Astrocyte of the spinal cord (primary cell): ENCODE data around the gene FKBP4.

ENCODE experiments used
- DNase-seq: peaks from one replicate; pipeline ENCODE4 v3.0.0; 2011; ENCODE audit warnings: low read depth, low spot score
- H3K4me3 ChIP-seq: 2 replicates; pipeline ENCODE4 v1.5.1; 2011; ENCODE audit warnings: low read depth, mild to moderate bottlenecking, low read length, moderate library complexity
- in situ Hi-C: cut with HindIII; loops from 2 replicates; pipeline ENCODE4 v1.10.0; 2017; ENCODE audit warnings: low sequenced_read_pairs
- TF ChIP-seq, protein P1 (sequence below): IDR thresholded peaks from 2 replicates; pipeline ENCODE4 v1.5.1; 2012; ENCODE audit warnings: low read depth, mild to moderate bottlenecking, low read length, inconsistent platforms

Gene FKBP4

DNA sequence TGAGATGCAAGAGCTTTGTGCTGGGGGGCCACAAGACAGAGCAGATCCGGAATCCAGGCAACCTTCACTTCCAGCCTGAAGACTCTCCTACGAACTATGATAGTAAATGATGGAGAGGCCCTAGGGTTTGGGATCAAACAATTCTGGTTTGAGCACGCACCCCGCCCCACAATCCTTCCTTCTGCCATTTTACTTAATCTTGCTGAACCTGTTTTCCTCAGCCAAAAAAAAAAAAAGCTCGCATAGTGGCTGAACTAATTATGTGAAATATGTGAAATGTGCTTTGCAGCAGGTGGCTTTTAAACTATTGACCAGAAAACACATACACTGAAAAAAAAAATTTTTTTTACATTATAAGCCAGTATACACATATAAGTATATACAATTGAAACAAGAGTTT lies 17.0 kb downstream of the FKBP4 start:
- in situ Hi-C loops = no loop called here

DNA sequence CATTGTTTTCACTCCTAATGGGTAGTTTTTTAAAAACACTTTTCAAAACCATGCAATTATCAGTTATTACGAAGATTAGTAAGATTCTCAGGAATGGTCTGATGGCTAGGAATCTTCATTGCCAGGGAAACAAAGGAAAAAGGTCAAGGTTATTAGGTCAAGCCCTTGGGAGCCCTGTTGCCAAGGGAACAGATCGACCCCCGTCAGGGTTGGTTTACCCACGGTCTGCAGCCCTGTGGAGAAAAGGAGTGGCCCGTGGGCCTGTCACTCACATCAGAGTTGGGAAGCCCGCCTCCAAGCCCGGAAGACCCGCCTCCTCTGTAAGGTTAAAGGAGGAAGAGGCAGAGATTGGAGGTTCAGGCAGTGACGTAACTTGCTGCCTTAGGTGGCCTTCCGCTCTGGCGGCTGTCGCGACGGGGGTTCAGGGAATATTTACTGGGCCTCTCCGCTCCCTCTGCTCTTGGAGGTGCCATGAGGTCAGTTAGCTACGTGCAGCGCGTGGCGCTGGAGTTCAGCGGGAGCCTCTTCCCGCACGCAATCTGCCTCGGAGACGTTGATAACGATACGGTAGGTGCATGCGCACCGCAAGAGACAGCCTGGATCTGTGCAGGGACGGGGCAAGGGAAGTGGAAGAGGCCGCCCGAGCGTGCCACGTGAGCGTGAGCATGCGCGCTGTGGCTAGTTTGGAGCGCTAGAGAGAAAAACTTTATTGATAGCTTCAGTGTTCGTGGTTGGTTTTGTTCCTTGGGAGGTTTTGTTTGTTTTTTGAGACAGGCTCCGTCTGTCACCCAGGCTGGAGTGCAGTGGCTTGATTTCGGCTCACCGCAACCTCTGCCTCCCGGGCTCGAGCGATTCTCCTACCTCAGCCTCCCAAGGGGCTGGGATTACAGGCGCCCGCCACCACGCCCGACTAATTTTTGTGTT lies 17.8 kb downstream of the FKBP4 start, which contains the start of gene ITFG2:
TSS of gene ITFG2 (plus strand) at position 379 of the 924 bp plus-strand sequence. CDS start at position 472, 93 bp downstream.
- H3K4me3 ChIP-seq = peak within 1 kb of the TSS; percentile 67
- peak; percentile 99 for DNase-seq
- TF ChIP-seq, protein P1, sequence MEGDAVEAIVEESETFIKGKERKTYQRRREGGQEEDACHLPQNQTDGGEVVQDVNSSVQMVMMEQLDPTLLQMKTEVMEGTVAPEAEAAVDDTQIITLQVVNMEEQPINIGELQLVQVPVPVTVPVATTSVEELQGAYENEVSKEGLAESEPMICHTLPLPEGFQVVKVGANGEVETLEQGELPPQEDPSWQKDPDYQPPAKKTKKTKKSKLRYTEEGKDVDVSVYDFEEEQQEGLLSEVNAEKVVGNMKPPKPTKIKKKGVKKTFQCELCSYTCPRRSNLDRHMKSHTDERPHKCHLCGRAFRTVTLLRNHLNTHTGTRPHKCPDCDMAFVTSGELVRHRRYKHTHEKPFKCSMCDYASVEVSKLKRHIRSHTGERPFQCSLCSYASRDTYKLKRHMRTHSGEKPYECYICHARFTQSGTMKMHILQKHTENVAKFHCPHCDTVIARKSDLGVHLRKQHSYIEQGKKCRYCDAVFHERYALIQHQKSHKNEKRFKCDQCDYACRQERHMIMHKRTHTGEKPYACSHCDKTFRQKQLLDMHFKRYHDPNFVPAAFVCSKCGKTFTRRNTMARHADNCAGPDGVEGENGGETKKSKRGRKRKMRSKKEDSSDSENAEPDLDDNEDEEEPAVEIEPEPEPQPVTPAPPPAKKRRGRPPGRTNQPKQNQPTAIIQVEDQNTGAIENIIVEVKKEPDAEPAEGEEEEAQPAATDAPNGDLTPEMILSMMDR = no peak
- in situ Hi-C loops = no loop called here

More for the DNA sequence above, 17.0 kb downstream of the FKBP4 start:
- peak overlapping the region; percentile 67 for H3K4me3 ChIP-seq
- TF ChIP-seq, protein P1 = no peak
- DNase-seq = no peak

DNA sequence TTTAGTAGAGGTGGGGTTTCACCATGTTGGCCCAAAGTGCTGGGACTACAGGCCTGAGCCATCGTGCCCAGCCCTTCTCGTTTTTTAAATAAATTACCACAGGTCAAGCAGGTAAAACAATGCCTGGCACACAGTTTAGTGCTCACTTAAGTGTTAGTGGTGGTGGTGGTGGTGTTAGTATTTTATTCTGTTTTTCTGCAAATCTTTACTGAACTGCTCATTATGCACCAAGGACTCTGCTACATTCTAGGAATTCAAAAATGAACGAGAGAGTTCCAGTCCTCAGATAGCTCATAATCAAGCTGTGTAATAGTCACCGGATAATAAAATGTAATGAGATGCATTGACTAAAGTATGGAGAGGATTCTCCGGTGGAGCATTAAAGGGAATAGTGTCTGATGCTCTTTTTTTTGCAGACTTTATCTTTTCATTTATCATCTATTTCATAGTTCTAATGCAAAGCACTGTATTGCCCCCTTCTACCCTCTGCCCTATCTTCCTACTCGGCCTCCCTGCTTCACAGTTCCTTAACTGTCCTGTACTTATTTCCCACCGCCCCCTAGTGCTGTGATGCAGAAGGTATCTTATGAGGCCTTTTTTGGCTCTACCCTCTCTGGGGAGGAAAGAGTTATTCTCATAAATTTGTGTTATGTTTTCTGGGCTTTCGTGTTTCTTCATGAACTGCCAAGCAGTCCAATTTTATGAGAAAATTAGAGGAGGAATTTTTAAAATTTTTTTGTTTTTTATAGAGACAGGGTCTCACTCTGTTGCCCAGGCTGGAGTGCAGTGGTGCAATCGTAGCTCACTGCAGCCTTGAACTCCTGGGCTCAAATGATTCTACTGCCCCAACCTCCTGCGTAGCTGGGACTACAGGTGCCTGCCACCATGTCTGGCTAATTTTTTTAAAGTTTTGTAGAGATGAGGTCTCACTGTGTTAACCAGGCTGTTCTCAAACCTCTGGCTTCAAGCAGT lies 18.7 kb downstream of the FKBP4 start:
- peak overlapping the region; percentile 67 for H3K4me3 ChIP-seq
- TF ChIP-seq, protein P1 = peak; percentile 85
- DNase-seq = peak; percentile 67
- in situ Hi-C loops = no loop called here

DNA sequence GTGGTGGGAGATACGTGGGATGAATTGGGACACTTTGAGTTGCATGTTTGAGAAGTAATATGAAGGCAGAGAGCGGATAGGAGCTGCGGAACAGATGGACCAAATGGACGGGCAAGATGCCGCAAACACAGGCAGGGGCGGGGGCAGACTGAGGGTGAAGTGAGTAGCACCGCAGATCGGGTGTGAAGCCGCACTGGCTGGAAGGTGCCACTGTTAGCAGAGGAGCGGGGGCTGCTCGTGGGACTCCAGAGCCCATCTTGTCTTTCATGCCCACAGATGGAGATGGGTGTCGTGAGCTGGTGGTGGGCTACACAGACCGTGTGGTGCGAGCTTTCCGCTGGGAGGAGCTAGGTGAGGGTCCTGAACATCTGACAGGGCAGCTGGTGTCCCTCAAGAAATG lies 25.0 kb downstream of the FKBP4 start:
- no peak for DNase-seq
- H3K4me3 ChIP-seq = no peak overlapping the region
- TF ChIP-seq, protein P1 = no peak
- in situ Hi-C loops = no loop called here

- in situ Hi-C loops = no loop called here
- H3K4me3 ChIP-seq = no peak overlapping the region
- TF ChIP-seq, protein P1 = no peak
- DNase-seq = no peak
These were observed 25.7 kb downstream of the FKBP4 start for GRCh38 chr12:2820432-2820831.

DNA sequence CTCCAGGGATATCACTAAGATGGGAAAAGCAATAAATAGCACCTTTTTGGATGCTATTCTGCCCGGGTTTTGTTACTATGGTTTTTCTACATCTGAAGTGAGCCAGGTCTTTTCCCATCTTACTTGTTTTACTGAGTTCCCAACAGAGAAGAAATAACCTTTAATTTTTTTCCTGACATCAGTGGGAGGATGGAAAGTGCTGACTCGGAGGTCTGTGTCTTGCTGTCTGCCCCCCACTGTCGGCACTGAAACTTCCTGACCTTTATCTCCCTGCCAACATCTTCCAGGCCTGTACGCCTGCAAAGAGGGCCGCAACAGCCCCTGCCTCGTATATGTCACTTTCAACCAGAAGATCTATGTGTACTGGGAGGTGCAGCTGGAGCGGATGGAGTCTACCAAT lies 28.7 kb downstream of the FKBP4 start:
- in situ Hi-C loops = no loop called here

More for the DNA sequence above, 28.7 kb downstream of the FKBP4 start:
- DNase-seq = no peak
- no peak overlapping the region for H3K4me3 ChIP-seq
- TF ChIP-seq, protein P1 = no peak
